ENCODE data around the gene TNNI3.
"Not testable (repeated sequence)": the region's sequence is repeated elsewhere in the genome, so short reads cannot be mapped to it uniquely, and the experiment has no call there.

The TNNI3 gene

GRCh38 chr19:55157064-55157908, at the start of gene TNNI3:
Gene TNNI3 (minus strand): TSS chr19:55157732. CDS start chr19:55157589, 143 bp downstream.
- DNase-seq (ENCODE audit: low read depth), result no peak

GRCh38 chr19:55206664-55207500, 49.4 kb upstream of the TNNI3 start:
- DNase-seq (ENCODE audit: low read depth), result no peak

GRCh38 chr19:55202199-55202598, 44.7 kb upstream of the TNNI3 start:
- not testable (repeated sequence) for DNase-seq (ENCODE audit: low read depth)

GRCh38 chr19:55199620-55200204, 42.2 kb upstream of the TNNI3 start:
- DNase-seq (ENCODE audit: low read depth), result no peak

- DNase-seq (ENCODE audit: low read depth), result no peak
Observed at GRCh38 chr19:55198651-55199050, 41.1 kb upstream of the TNNI3 start.

- DNase-seq (ENCODE audit: low read depth), result no peak
Observed at GRCh38 chr19:55197528-55197927, 40.0 kb upstream of the TNNI3 start.

GRCh38 chr19:55196803-55197202, 39.3 kb upstream of the TNNI3 start:
- no peak for DNase-seq (ENCODE audit: low read depth)

GRCh38 chr19:55193481-55193880, 35.9 kb upstream of the TNNI3 start:
- DNase-seq (ENCODE audit: low read depth), result no peak

GRCh38 chr19:55189403-55189835, 31.9 kb upstream of the TNNI3 start:
- DNase-seq (ENCODE audit: low read depth), result no peak

- no peak for DNase-seq (ENCODE audit: low read depth)
Observed at GRCh38 chr19:55188625-55189024, 31.1 kb upstream of the TNNI3 start.

- DNase-seq (ENCODE audit: low read depth), result no peak
Observed at GRCh38 chr19:55186080-55186479, 28.5 kb upstream of the TNNI3 start.

- no peak for DNase-seq (ENCODE audit: low read depth)
Observed at GRCh38 chr19:55181740-55182139, 24.2 kb upstream of the TNNI3 start.

GRCh38 chr19:55179606-55180484, 22.3 kb upstream of the TNNI3 start, which contains the start of gene SYT5:
Gene SYT5 (minus strand): TSS chr19:55180289. CDS start chr19:55179041, 1,248 bp downstream.
- DNase-seq (ENCODE audit: low read depth), result peak; percentile 45

- DNase-seq (ENCODE audit: low read depth), result peak; percentile 84
Observed at GRCh38 chr19:55178781-55179599, 21.5 kb upstream of the TNNI3 start.

GRCh38 chr19:55176076-55176475, 18.5 kb upstream of the TNNI3 start:
- no peak for DNase-seq (ENCODE audit: low read depth)

- DNase-seq (ENCODE audit: low read depth), result no peak
Observed at GRCh38 chr19:55175117-55175867, 17.8 kb upstream of the TNNI3 start.

- no peak for DNase-seq (ENCODE audit: low read depth)
Observed at GRCh38 chr19:55174425-55175116, 17.0 kb upstream of the TNNI3 start.

- DNase-seq (ENCODE audit: low read depth), result no peak
Observed at GRCh38 chr19:55173714-55174409, 16.3 kb upstream of the TNNI3 start.

Data from activated T-helper 9 cell treated with anti-CD3 and anti-CD28 coated beads, Interleukin-2, amount 50 U/mL, for 16 hours (primary cell).